H1 (cell line): ENCODE measurements around the gene DGKD. TPM values are rescaled to one million over a fixed set of nuclear protein-coding genes. Genes with fewer than 3 reads are reported as not detected.

ENCODE experiments used
- CTCF ChIA-PET: fragments of 300-600 bp; sonication (Branson Sonifier 250); formaldehyde crosslinking; loops from one replicate; lab custom pipeline; 2021; ENCODE audit not compliant: partially characterized antibody; lab: Charles Lee
- POLR2A ChIA-PET: fragments of 300-600 bp; sonication (Branson Sonifier 250); formaldehyde crosslinking; loops from one replicate; lab custom pipeline; 2021; ENCODE audit warnings: inconsistent platforms; ENCODE audit not compliant: partially characterized antibody; lab: Charles Lee
- DNase-seq, 2 experiments: peaks; one replicate each; pipeline versions ENCODE4 v3.0.0 to v3.0.0-alpha.2; 2010 to 2022; ENCODE audit warnings: low spot score in 2 of 2, low read depth in 1 of 2, mixed read lengths in 1 of 2
- FAIRE-seq: peaks from 2 replicates; lab custom pipeline; 2011; peaks lifted over from hg19 to GRCh38; lab: Jason Lieb, UNC
- H2AFZ ChIP-seq: 2 replicates; pipeline ENCODE4 v1.8.1; 2012; ENCODE audit warnings: low read length, inconsistent platforms
- H2AK5ac ChIP-seq: 2 replicates; pipeline ENCODE4 v1.6.1; 2013; ENCODE audit warnings: low read depth, low read length
- H2BK120ac ChIP-seq: replicated peaks from 2 replicates; pipeline ENCODE3; 2013; ENCODE audit warnings: low read depth, low read length, inconsistent platforms
- H2BK12ac ChIP-seq: 2 replicates; pipeline ENCODE4 v1.6.1; 2013; ENCODE audit warnings: low read depth, low read length
- H2BK15ac ChIP-seq: 2 replicates; pipeline ENCODE4 v1.6.1; 2013; ENCODE audit warnings: low read length
- H2BK20ac ChIP-seq: 2 replicates; pipeline ENCODE4 v1.6.1; 2013; ENCODE audit warnings: low read length
- H2BK5ac ChIP-seq: 2 replicates; pipeline ENCODE4 v1.6.1; 2013; ENCODE audit warnings: low read depth, low read length
- H3K14ac ChIP-seq: 2 replicates; pipeline ENCODE4 v1.6.1; 2013; ENCODE audit warnings: inconsistent platforms; ENCODE audit not compliant: insufficient read length
- H3K18ac ChIP-seq: 2 replicates; pipeline ENCODE4 v1.6.1; 2013; ENCODE audit warnings: low read length; ENCODE audit errors: extremely low read depth
- H3K23ac ChIP-seq: 2 replicates; pipeline ENCODE4 v1.6.1; 2013; ENCODE audit warnings: inconsistent platforms; ENCODE audit not compliant: insufficient read length
- H3K23me2 ChIP-seq: 2 replicates; pipeline ENCODE4 v1.6.1; 2013; ENCODE audit warnings: low read depth, low read length
- H3K27ac ChIP-seq: 2 replicates; pipeline ENCODE4 v1.6.1; 2011; ENCODE audit warnings: low read depth, low read length, inconsistent platforms
- H3K27me3 ChIP-seq, 4 experiments: replicated peaks in 1 of 4; 1 replicate in 1 of 4; 2 replicates in 3 of 4; pipeline versions ENCODE4 v1.6.1 to v1.8.1; 2011 to 2013; ENCODE audit warnings: low read length in 3 of 4, mild to moderate bottlenecking in 3 of 4, inconsistent platforms in 2 of 4, mixed read lengths in 2 of 4, moderate library complexity in 1 of 4; ENCODE audit not compliant: control insufficient read depth in 3 of 4, insufficient read depth in 3 of 4; ENCODE audit errors: extremely low read depth in 1 of 4
- H3K36me3 ChIP-seq, 4 experiments: 2 replicates each; pipeline versions ENCODE4 v1.6.1 to v1.8.1; 2011 to 2013; ENCODE audit warnings: mild to moderate bottlenecking in 4 of 4, low read length in 3 of 4, moderate library complexity in 2 of 4, control low read depth in 1 of 4, inconsistent platforms in 1 of 4; ENCODE audit not compliant: insufficient read depth in 4 of 4, control insufficient read depth in 2 of 4
- H3K4ac ChIP-seq: replicated peaks from 2 replicates; pipeline ENCODE3; 2013; ENCODE audit warnings: low read length, low read depth, mixed read lengths, inconsistent platforms; ENCODE audit not compliant: insufficient read length
- H3K4me1 ChIP-seq, 4 experiments: replicated peaks in 1 of 4; 1 replicate in 1 of 4; 2 replicates in 3 of 4; pipeline versions ENCODE4 v1.6.1 to v1.8.1; 2011 to 2013; ENCODE audit warnings: low read length in 3 of 4, inconsistent platforms in 2 of 4, mixed read lengths in 1 of 4; ENCODE audit not compliant: insufficient read depth in 4 of 4, control insufficient read depth in 3 of 4
- H3K4me2 ChIP-seq, 2 experiments: 2 replicates each; pipeline versions ENCODE4 v1.6.1 to v1.8.1; 2011 to 2013; ENCODE audit warnings: low read depth in 2 of 2, low read length in 2 of 2, control low read depth in 1 of 2, inconsistent platforms in 1 of 2, mild to moderate bottlenecking in 1 of 2; ENCODE audit not compliant: insufficient read depth in 1 of 2
- H3K4me3 ChIP-seq, 4 experiments: fragments of 200-600, 300-600 bp in 1 of 4; sonication (generic), shearing (Covaris generic), sonication (Bioruptor Twin) in 1 of 4; 2 replicates each; pipeline versions ENCODE4 v1.5.1 to v1.8.1; 2011 to 2016; ENCODE audit warnings: low read length in 4 of 4, low read depth in 3 of 4, control low read depth in 2 of 4, inconsistent platforms in 2 of 4, mild to moderate bottlenecking in 2 of 4, mixed read lengths in 1 of 4, moderate library complexity in 1 of 4; ENCODE audit not compliant: insufficient read depth in 2 of 4; ENCODE audit errors: extremely low read depth in 1 of 4
- H3K56ac ChIP-seq: replicated peaks from 2 replicates; pipeline ENCODE3; 2013; ENCODE audit warnings: low read depth, mild to moderate bottlenecking, mixed read lengths, low read length, inconsistent platforms; ENCODE audit not compliant: insufficient read length
- H3K79me1 ChIP-seq: 2 replicates; pipeline ENCODE4 v1.6.1; 2013; ENCODE audit warnings: low read depth, low read length, control low read depth
- H3K79me2 ChIP-seq, 2 experiments: 2 replicates each; pipeline versions ENCODE4 v1.6.1 to v1.8.1; 2012 to 2013; ENCODE audit warnings: low read length in 2 of 2, mild to moderate bottlenecking in 2 of 2, inconsistent platforms in 1 of 2; ENCODE audit not compliant: insufficient read depth in 2 of 2, control insufficient read depth in 1 of 2
- H3K9ac ChIP-seq, 4 experiments: replicated peaks in 1 of 4; 1 replicate in 1 of 4; 2 replicates in 3 of 4; pipeline versions ENCODE4 v1.6.1 to v1.8.1; 2011 to 2013; ENCODE audit warnings: low read depth in 3 of 4, low read length in 3 of 4, control low read depth in 2 of 4, mild to moderate bottlenecking in 2 of 4, moderate library complexity in 2 of 4, inconsistent platforms in 1 of 4; ENCODE audit errors: extremely low read depth in 1 of 4
- H3K9me3 ChIP-seq, 2 experiments: 2 replicates each; pipeline versions ENCODE4 v1.6.1 to v1.8.1; 2012 to 2013; ENCODE audit warnings: mild to moderate bottlenecking in 2 of 2, moderate library complexity in 2 of 2, control low read depth in 1 of 2, inconsistent platforms in 1 of 2, low read depth in 1 of 2, low read length in 1 of 2, mixed read lengths in 1 of 2; ENCODE audit not compliant: insufficient read depth in 2 of 2
- H4K20me1 ChIP-seq, 2 experiments: replicated peaks in 1 of 2; 2 replicates each; pipeline versions ENCODE3 to v1.8.1; 2011 to 2013; ENCODE audit warnings: inconsistent platforms in 2 of 2, low read length in 2 of 2, mild to moderate bottlenecking in 1 of 2; ENCODE audit not compliant: insufficient read depth in 2 of 2, control insufficient read depth in 1 of 2
- H4K5ac ChIP-seq: 2 replicates; pipeline ENCODE4 v1.6.1; 2013; ENCODE audit warnings: low read length, low read depth, mixed read lengths, inconsistent platforms; ENCODE audit not compliant: insufficient read length
- H4K8ac ChIP-seq: 2 replicates; pipeline ENCODE4 v1.8.0; 2013; ENCODE audit warnings: mild to moderate bottlenecking, moderate library complexity, low read length, inconsistent platforms; ENCODE audit not compliant: insufficient read depth; ENCODE audit errors: extremely low read depth
- H4K91ac ChIP-seq: replicated peaks from 2 replicates; pipeline ENCODE3; 2013; ENCODE audit warnings: low read length, mixed read lengths, inconsistent platforms; ENCODE audit not compliant: insufficient read length
- ATF2 ChIP-seq: IDR thresholded peaks from 2 replicates; pipeline ENCODE4 v1.6.1; 2012; ENCODE audit warnings: low read length, inconsistent platforms
- ATF3 ChIP-seq: IDR thresholded peaks from 2 replicates; pipeline ENCODE4 v1.6.1; 2011; ENCODE audit warnings: low read depth, mild to moderate bottlenecking, low read length; ENCODE audit not compliant: insufficient read depth
- BRCA1 ChIP-seq: IDR thresholded peaks from 2 replicates; pipeline ENCODE4 v1.6.1; 2012; ENCODE audit warnings: low read depth, low read length, improper control_type of control experiment
- CBX5 ChIP-seq: fragments of 300-800, 300-1000 bp; sonication (generic); IDR thresholded peaks from 2 replicates; pipeline ENCODE4 v1.7.1; 2016; ENCODE audit warnings: antibody characterized with exemption, low read length, low read depth
- CHD1 ChIP-seq: IDR thresholded peaks from 2 replicates; pipeline ENCODE4 v1.6.1; 2012; ENCODE audit warnings: low read depth, low read length, improper control_type of control experiment
- CREB1 ChIP-seq: IDR thresholded peaks from 2 replicates; pipeline ENCODE4 v1.6.1; 2012; ENCODE audit warnings: inconsistent platforms
- KDM5A ChIP-seq: fragments of 200-600 bp; IDR thresholded peaks from 2 replicates; pipeline ENCODE4 v1.7.1; 2012; ENCODE audit warnings: mild to moderate bottlenecking, low read length, inconsistent platforms, mixed read lengths
- MAX ChIP-seq: IDR thresholded peaks from 2 replicates; pipeline ENCODE4 v1.6.1; 2012; ENCODE audit warnings: inconsistent platforms
- POLR2AphosphoS5 ChIP-seq: IDR thresholded peaks from 2 replicates; pipeline ENCODE4 v1.6.1; 2011; ENCODE audit warnings: low read depth, low read length
- SUZ12 ChIP-seq: fragments of 200-600 bp; sonication (generic); IDR thresholded peaks from 2 replicates; pipeline ENCODE4 v1.6.1; 2012; ENCODE audit warnings: mild to moderate bottlenecking, inconsistent platforms, low read length, moderate library complexity, mixed read lengths
- TAF7 ChIP-seq: optimal IDR thresholded peaks from 2 replicates; pipeline ENCODE3; 2011; ENCODE audit warnings: low read depth, mild to moderate bottlenecking, inconsistent platforms, low read length, moderate library complexity, borderline replicate concordance
- WGBS, 2 experiments: shearing (Covaris generic) in 1 of 2; methylation state at CpG; one replicate each; pipeline versions ENCODE4 v1.1.6 to v1.1.7; 2013 to 2015; ENCODE audit warnings: low lambda C conversion rate in 2 of 2, mixed read lengths in 2 of 2, inconsistent platforms in 1 of 2, low coverage in 1 of 2, missing lambda C conversion rate in 1 of 2; ENCODE audit not compliant: insufficient replicate concordance in 2 of 2, insufficient coverage in 1 of 2, insufficient read length in 1 of 2; ENCODE audit errors: extremely low coverage in 1 of 2, missing lambda C conversion rate in 1 of 2; 5-methylcytosine and 5-hydroxymethylcytosine counted together
- polyA plus RNA-seq, 7 experiments: library from polyadenylated mRNA; depleted of rRNA in 3 of 7; stranded (reverse) in 5 of 7; unstranded in 2 of 7; fragments of >200 nt in 5 of 7; fragments of 200-250 nt in 2 of 7; gene quantifications; 1 replicate in 5 of 7; 2 replicates in 1 of 7; 4 replicates in 1 of 7; pipeline versions ENCODE4 v1.2.1 to v1.2.3, GENCODE V29; 2011 to 2013; ENCODE audit warnings: missing spikeins in 2 of 7, mixed read lengths in 2 of 7
- total RNA-seq: library from RNA; stranded (reverse); fragmentation: NEBNext Ultra II Directional; extraction: Animal tissue kit (Norgen Biotek cat#: 25700); gene quantifications from 2 replicates; pipeline ENCODE4 v1.2.1, GENCODE V29; 2021

Gene DGKD
- total and polyA plus RNA-seq, 2 of the 8 experiments (the other 6 are each of a cell fraction or from before 2014, with no cell fraction given): 7.7 to 30.9 TPM

- H2BK15ac ChIP-seq: no peak overlapping the region
- H3K18ac ChIP-seq: no peak overlapping the region
- 91% methylated on average over 16 of the region's 20 CpGs; no CpG with 5 or more reads in 1 of the 2 experiments for WGBS, 2 experiments
- no peak for FAIRE-seq
- ChIA-PET CTCF (interaction anchor here (1.2 kb wide), 1 partner anchor 237 kb away, joined by 3 read pairs; no protein-coding TSS in a partner anchor), POLR2A (no interaction called here)
- no peak overlapping the region for H3K4ac ChIP-seq
- H3K4me1 ChIP-seq: peaks cover 0 to 6% (median 0%) of the 10 kb centered on the region in 4 experiments; a peak in 2 of 7 replicates
- no peaks in the 10 kb centered on the region for H3K9me3 ChIP-seq
- no peak overlapping the region for H3K56ac ChIP-seq
- H3K27ac ChIP-seq: no peak overlapping the region
- H3K79me1 ChIP-seq: no peaks in the 10 kb centered on the region
- H3K9ac ChIP-seq: no peak overlapping the region
- no peak overlapping the region for H3K23ac ChIP-seq
- peaks cover 0 to 11% (median 3%) of the 10 kb centered on the region in 4 experiments; a peak in 4 of 8 replicates for H3K36me3 ChIP-seq
- H2AFZ ChIP-seq: no peak overlapping the region
- no peak overlapping the region for H4K91ac ChIP-seq
- H2BK20ac ChIP-seq: no peak overlapping the region
- no peaks in the 10 kb centered on the region for H3K79me2 ChIP-seq
- peaks cover 0 to 1% of the 10 kb centered on the region in 2 experiments for H4K20me1 ChIP-seq
- no peak overlapping the region for H3K4me3 ChIP-seq
- no peak overlapping the region for H4K8ac ChIP-seq
- no peak overlapping the region for H2BK5ac ChIP-seq
- H4K5ac ChIP-seq: no peak overlapping the region
- H3K23me2 ChIP-seq: no peaks in the 10 kb centered on the region
- no peak overlapping the region for H3K14ac ChIP-seq
- H3K27me3 ChIP-seq: no peaks in the 10 kb centered on the region
- no peak overlapping the region for H2BK120ac ChIP-seq
- H2BK12ac ChIP-seq: no peak overlapping the region
- no peak for DNase-seq
- H2AK5ac ChIP-seq: no peak overlapping the region
- no peak overlapping the region for H3K4me2 ChIP-seq
- TF ChIP-seq CREB1 (no peak), ATF3 (no peak), CHD1 (no peak), CBX5 (no peak), ATF2 (no peak), KDM5A (no peak), SUZ12 (no peak), MAX (no peak), TAF7 (no peak), BRCA1 (no peak), POLR2AphosphoS5 (no peak)
These were observed 115.9 kb downstream of the DGKD start for GRCh38 chr2:233470011-233470687.
